ENCODE data around the gene FBXO22. TPM values are rescaled to one million over a fixed set of nuclear protein-coding genes. Genes with fewer than 3 reads are reported as not detected.
A peak's percentile ranks its signal among the peaks of the same experiment; 100 is the strongest.

The FBXO22 gene
- total and polyA plus RNA-seq, 10 of the 15 experiments (the other 5 are each of a cell fraction or from before 2014, with no cell fraction given) = 15.2 to 110 (median 42.8) TPM

- in situ Hi-C loops (cut with MboI) (no loop called here), intact Hi-C loops (cut with micrococcal nuclease; ENCODE audit: unreplicated experiment) (no loop called here)
- FAIRE-seq = no peak
- no peak for DNase-seq (ENCODE audit: low read depth, low spot score)
- H3K9me3 ChIP-seq (replicated peaks; ENCODE audit: control insufficient read depth, insufficient read depth, low read length) = no peaks in the 10 kb centered on the region
- no peak for ATAC-seq
- H3K27ac ChIP-seq (ENCODE audit: control insufficient read depth, insufficient read depth) = no peak overlapping the region
- H2AFZ ChIP-seq (ENCODE audit: control insufficient read depth, low read depth, low read length) = no peak overlapping the region
- RAD21 ChIA-PET (ENCODE audit: unreplicated experiment) = no interaction called here
- no peaks in the 10 kb centered on the region for H3K4me1 ChIP-seq (ENCODE audit: control insufficient read depth, insufficient read depth, low read length)
- no peaks in the 10 kb centered on the region for H3K36me3 ChIP-seq (ENCODE audit: control insufficient read depth in 2 of 2, insufficient read depth in 2 of 2, low read length in 1 of 2)
- no peak overlapping the region for H3K4me2 ChIP-seq (ENCODE audit: control insufficient read depth, insufficient read depth)
- H3K79me2 ChIP-seq (ENCODE audit: control insufficient read depth, insufficient read depth, low read length) = no peaks in the 10 kb centered on the region
- H3K27me3 ChIP-seq (replicated peaks in 1 of 2; ENCODE audit: control insufficient read depth in 2 of 2, insufficient read depth in 2 of 2, low read length in 1 of 2) = no peaks in the 10 kb centered on the region
- TF ChIP-seq SMARCA5 (IDR thresholded peaks at IDR 0.05) = no peak
- TF ChIP-seq RUNX3 (IDR thresholded peaks at IDR 0.05; ENCODE audit: low read length) = peak; percentile 31; the same call in 1 of the 2 replicates
- no TSS peak for BruUV-seq (replicated peaks)
- no peak overlapping the region for H3K9ac ChIP-seq (ENCODE audit: control insufficient read depth, insufficient read depth, low read length)
- POLR2A ChIA-PET = no interaction called here
- WGBS (ENCODE audit: insufficient coverage, insufficient replicate concordance, low lambda C conversion rate, missing lambda C conversion rate) = 53% methylated on average over 4 of the region's 4 CpGs
- SMC1A ChIA-PET (ENCODE audit: uncharacterized antibody, unreplicated experiment) = no interaction called here
- H3K4me3 ChIP-seq = no peak overlapping the region
- CTCF ChIA-PET = interaction anchor here (1.0 kb wide), 1 partner anchor 187 kb away, joined by 4 read pairs; no protein-coding TSS in a partner anchor
- H4K20me1 ChIP-seq (ENCODE audit: control insufficient read depth, insufficient read depth) = no peaks in the 10 kb centered on the region
These were observed 48.8 kb downstream of the FBXO22 start for GRCh38 chr15:75952525-75952924.

GRCh38 chr15:75955720-75956119 is 52.0 kb downstream of the FBXO22 start:
- RAD21 ChIA-PET (ENCODE audit: unreplicated experiment) = no interaction called here
- POLR2A ChIA-PET = no interaction called here
- no peaks in the 10 kb centered on the region for H3K4me1 ChIP-seq (ENCODE audit: control insufficient read depth, insufficient read depth, low read length)
- H3K36me3 ChIP-seq (ENCODE audit: control insufficient read depth in 2 of 2, insufficient read depth in 2 of 2, low read length in 1 of 2) = no peaks in the 10 kb centered on the region
- H3K9ac ChIP-seq (ENCODE audit: control insufficient read depth, insufficient read depth, low read length) = no peak overlapping the region
- DNase-seq (ENCODE audit: low read depth, low spot score) = no peak
- CTCF ChIA-PET = interaction anchor here (1.1 to 1.3 kb wide), 2 partner anchors 183 to 184 kb away, joined by 3 read pairs; no protein-coding TSS in a partner anchor
- H3K79me2 ChIP-seq (ENCODE audit: control insufficient read depth, insufficient read depth, low read length) = no peaks in the 10 kb centered on the region
- BruUV-seq (replicated peaks) = no TSS peak
- in situ Hi-C loops (cut with MboI) = no loop called here
- FAIRE-seq = no peak
- H3K27me3 ChIP-seq (replicated peaks in 1 of 2; ENCODE audit: control insufficient read depth in 2 of 2, insufficient read depth in 2 of 2, low read length in 1 of 2) = no peaks in the 10 kb centered on the region
- no peak overlapping the region for H3K27ac ChIP-seq (ENCODE audit: control insufficient read depth, insufficient read depth)
- TF ChIP-seq, protein P1, sequence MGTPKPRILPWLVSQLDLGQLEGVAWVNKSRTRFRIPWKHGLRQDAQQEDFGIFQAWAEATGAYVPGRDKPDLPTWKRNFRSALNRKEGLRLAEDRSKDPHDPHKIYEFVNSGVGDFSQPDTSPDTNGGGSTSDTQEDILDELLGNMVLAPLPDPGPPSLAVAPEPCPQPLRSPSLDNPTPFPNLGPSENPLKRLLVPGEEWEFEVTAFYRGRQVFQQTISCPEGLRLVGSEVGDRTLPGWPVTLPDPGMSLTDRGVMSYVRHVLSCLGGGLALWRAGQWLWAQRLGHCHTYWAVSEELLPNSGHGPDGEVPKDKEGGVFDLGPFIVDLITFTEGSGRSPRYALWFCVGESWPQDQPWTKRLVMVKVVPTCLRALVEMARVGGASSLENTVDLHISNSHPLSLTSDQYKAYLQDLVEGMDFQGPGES (IDR thresholded peaks at IDR 0.05) = no peak
- TF ChIP-seq ZNF24 (IDR thresholded peaks at IDR 0.05) (no peak), DPF2 (IDR thresholded peaks at IDR 0.05) (no peak), ETV6 (conservative IDR thresholded peaks at IDR 0.05 in 1 of 2, IDR thresholded peaks at IDR 0.05 in 1 of 2; ENCODE audit: borderline replicate concordance in 1 of 2, low read depth in 1 of 2) (no peak), POLR2AphosphoS5 (IDR thresholded peaks at IDR 0.05; ENCODE audit: low read length) (no peak), TCF12 (IDR thresholded peaks at IDR 0.05; ENCODE audit: low read depth, low read length) (no peak), GABPA (IDR thresholded peaks at IDR 0.05; ENCODE audit: low read depth) (no peak), CREM (IDR thresholded peaks at IDR 0.05; ENCODE audit: low read depth) (no peak), RBBP5 (conservative IDR thresholded peaks at IDR 0.05) (no peak), RAD21 (IDR thresholded peaks at IDR 0.05; ENCODE audit: insufficient read depth, low read depth, low read length) (no peak)
- H2AFZ ChIP-seq (ENCODE audit: control insufficient read depth, low read depth, low read length) = no peak overlapping the region
- H3K9me3 ChIP-seq (replicated peaks; ENCODE audit: control insufficient read depth, insufficient read depth, low read length) = no peaks in the 10 kb centered on the region
- SMC1A ChIA-PET (ENCODE audit: uncharacterized antibody, unreplicated experiment) = interaction anchor here (0.7 to 1.1 kb wide), 2 partner anchors 31 to 179 kb away, joined by 3 read pairs; no protein-coding TSS in a partner anchor
- intact Hi-C loops (cut with micrococcal nuclease; ENCODE audit: unreplicated experiment) = no loop called here
- no peaks in the 10 kb centered on the region for H4K20me1 ChIP-seq (ENCODE audit: control insufficient read depth, insufficient read depth)
- no peak overlapping the region for H3K4me2 ChIP-seq (ENCODE audit: control insufficient read depth, insufficient read depth)
- peak; percentile 51; the same call in 1 of the 3 replicates for ATAC-seq
- H3K4me3 ChIP-seq = no peak overlapping the region
- WGBS (ENCODE audit: insufficient coverage, insufficient replicate concordance, low lambda C conversion rate, missing lambda C conversion rate) = 50% methylated on average over 1 of the region's 1 CpG
